ENCODE data around the gene HACL1.

DNA sequence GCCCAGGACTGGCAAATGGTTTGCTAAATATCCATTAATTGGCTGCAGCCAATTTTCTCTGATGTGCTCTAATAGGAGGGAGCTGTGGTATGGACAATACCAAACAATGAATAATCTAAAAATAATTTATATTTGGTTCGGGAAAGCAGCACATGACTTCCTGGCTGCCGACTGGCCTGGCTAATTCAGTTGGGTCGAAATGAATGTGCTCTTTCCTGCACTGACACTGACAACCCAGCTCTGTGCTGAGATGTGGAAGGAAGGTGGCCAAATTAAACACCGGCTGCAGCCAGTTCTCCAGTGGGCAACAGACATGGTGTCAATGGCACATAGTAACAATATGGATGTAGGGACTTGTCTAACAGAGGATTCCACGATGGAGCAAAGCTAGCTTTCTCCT is 58.8 kb downstream of the HACL1 start:
- TF ChIP-seq POLR2A (IDR thresholded peaks at IDR 0.05), result no peak
- TF ChIP-seq CTCF (IDR thresholded peaks at IDR 0.05), result no peak
- TF ChIP-seq POLR2AphosphoS5 (IDR thresholded peaks at IDR 0.05), result no peak
